Measurements from ENCODE around the gene CIBAR2.
A peak's percentile ranks its signal among the peaks of the same experiment; 100 is the strongest.
"Not testable (repeated sequence)": the region's sequence is repeated elsewhere in the genome, so short reads cannot be mapped to it uniquely, and the experiment has no call there.

The CIBAR2 gene

DNA sequence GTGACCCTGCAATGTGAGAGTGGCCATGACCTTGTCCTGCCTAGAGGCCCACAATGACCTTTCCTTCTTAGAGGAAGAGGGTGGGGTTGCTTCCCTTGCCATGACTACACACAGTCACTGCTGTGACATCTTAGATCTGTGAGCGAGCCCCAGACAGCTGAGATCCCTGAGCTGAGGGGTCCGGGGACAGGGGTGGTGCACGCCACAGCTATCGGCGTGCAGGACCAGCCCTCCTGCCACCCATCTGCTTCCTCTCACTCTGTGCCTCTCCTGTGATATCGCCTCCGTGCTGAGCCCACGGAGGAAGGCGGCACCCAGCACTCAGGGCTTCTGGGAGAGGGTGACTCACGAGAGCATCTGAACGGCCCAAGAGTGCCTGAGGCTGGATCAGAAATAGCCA, 49.4 kb downstream of the CIBAR2 start:
- no peak for DNase-seq (ENCODE audit: low read depth, low spot score)

DNA sequence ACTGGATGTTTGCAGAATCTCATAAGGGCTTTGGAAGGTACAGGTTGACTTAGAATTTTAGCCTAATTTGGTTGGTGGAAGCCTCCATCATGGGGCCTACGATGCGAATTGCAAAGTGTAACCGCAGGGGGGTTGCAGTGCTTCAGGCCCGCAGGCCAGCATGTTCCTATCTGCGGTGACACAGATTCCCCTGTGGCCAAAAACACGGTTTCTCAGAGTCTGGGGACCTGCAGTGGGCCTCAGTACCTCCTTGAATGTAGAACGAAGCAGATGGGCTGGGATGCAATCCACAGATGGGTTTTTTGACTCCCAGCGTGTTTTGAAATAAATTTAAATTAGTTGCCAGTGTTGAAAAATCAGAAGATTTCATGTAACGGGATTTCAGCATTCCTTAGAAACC, 49.9 kb downstream of the CIBAR2 start:
- DNase-seq (ENCODE audit: low read depth, low spot score) = no peak

DNA sequence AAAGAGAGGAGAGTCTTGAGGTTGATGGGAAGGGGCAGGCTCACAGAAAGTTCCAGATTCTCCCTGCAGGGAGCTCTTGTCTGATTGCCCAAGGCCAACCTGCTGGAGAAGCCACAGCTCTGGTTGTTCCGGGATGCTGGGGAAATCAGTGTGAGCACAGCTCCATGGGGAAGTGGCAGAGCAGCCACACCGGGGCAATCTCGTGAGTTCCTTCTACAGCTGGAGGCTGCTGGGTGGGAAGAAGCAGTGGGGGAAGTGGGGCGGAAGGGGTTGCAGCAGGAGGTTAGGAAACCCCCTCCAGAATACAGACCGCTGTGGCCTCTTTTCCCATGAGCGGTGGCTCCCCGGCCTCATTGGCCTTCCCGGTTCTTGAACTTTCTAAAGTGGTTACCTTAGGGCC, 50.7 kb downstream of the CIBAR2 start:
- DNase-seq (ENCODE audit: low read depth, low spot score) = no peak

DNA sequence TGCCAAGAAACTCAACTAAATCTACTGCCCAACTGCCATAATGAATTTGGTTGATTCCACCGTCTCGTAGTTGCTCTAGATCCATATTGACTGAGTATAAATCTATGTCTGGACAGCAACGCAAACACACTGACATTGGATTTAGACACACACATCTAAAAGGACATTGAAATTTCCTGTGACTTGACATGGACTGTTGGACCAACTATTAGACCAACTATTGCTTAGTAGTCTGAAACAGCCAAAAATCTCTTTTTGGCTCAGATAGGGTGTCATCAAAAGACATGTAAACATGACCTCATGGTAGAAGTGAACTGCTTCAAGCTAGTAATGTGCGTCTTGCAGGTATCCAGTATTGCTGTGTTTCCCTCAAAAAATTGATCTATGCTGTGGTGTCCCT, 53.4 kb downstream of the CIBAR2 start:
- DNase-seq (ENCODE audit: low read depth, low spot score) = no peak

DNA sequence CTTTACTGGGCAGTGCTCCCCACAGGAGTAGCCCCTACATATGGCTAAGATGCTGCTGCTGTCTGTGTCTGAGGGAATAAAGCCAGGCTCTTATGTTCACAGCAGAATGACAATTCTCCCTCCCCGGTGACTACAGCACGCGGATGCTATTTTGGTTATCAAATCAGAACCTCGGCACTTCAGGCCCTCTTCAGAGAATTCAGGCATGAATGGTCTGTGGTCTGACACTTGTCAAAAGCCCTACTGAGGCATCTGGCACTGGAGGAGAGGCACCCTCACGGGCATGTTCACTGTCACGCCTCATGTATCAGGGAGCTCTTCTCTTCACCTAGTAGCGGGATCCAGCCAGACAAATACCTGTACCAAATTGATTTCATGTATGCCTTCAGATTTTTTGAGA, 54.3 kb downstream of the CIBAR2 start:
- DNase-seq (ENCODE audit: low read depth, low spot score) = no peak

DNA sequence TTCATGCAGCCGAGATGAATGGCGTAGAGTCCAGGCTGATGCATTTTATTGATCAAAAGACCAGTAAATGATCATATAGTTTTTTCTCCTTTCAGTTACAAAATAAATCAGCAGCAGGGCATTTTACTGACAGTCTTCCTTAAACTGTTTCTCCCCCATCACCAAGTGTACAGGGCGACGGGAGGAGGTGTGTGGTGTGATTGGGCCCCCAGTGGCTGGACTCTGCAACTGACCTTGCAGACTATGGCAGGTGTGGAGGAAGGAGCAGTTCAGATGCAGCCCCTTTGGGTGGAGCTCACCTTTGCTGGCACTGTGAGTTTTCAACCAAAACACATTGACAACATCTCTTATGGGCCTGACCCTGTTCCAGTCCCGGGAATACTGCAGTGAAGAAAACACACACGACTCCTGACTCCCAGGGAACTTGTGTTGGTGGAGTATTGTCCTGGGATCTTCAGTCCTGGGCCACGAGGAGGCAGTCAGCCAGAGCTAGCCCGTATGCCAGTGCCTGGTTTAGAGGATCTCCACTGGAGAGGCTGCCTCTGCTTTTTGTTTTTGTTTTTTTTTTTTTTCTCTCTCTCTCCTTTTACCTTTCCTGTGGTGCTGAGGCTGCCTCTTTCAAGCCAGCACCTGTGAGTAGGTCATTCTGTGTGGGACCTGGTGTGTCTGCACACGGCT, 54.9 kb downstream of the CIBAR2 start:
- peak; percentile 23 for DNase-seq (ENCODE audit: low read depth, low spot score)

DNA sequence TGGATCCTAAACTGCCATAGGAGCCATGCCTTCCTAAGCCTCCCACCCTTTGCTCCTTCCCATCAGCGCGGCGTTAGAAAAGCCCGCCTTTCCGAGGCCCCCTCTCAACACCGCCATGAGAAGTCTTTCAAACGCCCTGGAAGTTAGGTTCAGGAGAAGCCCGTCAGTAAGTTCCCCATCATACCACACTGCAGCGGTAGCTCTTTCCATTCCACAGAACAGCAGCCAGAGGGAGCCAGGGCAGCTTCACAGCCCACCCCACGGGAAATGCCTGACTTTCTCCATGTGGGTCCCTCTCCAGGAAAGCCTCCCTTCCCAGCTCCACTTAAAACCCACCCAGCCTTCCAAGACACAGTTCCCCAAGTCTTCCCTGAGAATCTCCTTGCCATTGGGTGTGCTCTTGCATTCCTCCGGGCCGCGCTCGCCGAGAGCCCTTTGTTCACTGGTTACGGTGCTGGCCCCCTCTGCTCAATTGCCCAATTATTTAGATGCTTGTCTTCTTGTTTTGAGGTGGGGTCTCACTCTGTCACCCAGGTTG, 56.0 kb downstream of the CIBAR2 start:
- peak; percentile 39 for DNase-seq (ENCODE audit: low read depth, low spot score)

DNA sequence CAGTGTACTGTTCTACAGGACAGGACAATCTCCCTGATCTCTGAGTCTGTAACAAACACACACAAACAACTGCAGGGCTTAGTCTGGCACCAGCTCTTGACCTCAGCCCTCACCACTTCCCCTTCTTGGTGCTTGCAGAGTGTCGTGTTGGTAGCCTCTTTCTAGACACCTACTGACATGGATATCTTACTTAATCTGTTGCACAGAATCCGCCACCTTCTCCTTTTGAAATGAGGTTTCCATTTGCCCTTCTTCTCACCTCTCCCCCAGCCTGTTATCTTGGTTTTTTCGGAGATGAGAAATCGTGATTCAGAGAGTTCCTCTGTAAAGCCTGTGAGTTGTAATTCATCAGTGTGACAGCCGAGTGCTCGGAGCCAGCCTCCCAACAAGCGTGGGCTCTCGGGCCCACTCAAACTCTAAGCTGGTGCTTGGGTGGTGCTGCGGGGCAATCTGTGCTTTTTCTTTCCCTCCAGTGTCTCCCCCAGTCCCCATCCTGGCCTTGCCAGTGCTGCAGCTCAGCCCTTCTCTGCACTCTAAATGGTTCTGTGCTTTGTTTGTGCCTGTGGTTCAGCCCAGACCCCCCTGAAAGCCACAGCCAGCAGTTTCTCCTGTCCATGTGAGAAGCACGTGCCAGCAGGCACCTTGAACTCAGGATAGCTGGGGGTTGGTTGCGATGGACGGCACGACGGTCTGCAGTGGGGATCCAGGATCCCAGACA, 56.6 kb downstream of the CIBAR2 start:
- peak; percentile 54 for DNase-seq (ENCODE audit: low read depth, low spot score)

DNA sequence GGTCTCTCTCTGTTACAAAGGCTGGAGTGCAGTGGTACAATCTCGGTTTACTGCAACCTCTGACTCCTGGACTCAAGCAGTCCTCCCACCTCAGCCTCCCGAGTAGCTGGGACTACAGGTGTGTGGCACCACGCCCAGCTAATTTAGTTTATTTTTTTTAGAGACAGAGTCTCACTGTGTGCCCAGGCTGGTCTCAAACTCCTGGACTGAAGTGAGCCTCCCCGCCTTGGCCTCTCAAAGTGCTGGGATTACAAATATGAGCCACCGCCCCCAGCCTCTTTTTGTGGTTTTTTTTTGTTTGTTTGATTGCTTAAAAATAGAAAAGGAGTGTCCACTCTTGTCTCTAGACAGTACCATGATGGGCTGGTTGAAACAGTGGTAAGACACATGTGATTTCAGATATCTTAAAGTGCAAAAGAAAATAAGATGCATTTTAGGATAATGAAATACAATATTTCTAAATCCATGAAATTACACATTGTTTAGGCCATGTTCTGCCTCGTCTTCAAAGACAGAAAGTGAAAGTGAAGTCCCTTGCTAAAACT, 57.3 kb downstream of the CIBAR2 start:
- no peak for DNase-seq (ENCODE audit: low read depth, low spot score)

DNA sequence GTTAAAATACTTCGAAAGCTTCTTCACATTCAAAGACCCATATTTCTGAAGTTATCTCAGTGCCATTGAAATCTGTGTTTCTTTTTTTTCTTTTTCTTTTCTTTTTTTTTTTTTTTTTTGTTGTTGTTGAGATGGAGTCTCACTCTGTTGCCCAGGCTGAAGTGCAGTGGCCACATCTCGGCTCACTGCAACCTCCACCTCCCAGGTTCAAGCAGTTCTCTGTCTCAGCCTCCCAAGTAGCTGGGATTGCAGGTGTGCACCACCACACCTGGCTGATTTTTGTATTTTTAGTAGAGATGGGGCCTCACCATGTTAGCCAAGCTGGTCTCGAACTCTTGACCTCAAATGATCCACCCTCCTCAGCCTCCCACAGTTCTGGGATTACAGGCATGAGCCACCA, 58.0 kb downstream of the CIBAR2 start:
- not testable (repeated sequence) for DNase-seq (ENCODE audit: low read depth, low spot score)

DNA sequence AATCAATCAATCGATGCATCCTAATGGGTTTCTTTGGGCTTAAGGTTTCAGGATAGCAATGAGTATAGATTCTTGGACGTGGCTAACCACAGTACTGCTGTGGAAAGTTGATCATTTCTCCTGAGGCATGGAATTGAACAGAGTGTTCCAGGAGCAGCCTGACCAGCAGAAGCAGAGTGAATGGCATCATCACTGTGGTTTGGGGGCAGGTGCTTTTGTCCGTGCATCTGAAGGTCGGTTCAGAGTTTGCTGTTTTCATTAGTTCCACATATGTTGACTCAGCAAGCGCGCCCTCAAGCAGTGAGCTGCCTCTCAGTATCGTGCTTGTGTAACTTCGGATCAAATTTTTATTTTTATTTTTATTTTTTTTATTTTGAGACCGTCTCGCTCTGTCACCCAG, 59.7 kb downstream of the CIBAR2 start:
- peak; percentile 48 for DNase-seq (ENCODE audit: low read depth, low spot score)

DNA sequence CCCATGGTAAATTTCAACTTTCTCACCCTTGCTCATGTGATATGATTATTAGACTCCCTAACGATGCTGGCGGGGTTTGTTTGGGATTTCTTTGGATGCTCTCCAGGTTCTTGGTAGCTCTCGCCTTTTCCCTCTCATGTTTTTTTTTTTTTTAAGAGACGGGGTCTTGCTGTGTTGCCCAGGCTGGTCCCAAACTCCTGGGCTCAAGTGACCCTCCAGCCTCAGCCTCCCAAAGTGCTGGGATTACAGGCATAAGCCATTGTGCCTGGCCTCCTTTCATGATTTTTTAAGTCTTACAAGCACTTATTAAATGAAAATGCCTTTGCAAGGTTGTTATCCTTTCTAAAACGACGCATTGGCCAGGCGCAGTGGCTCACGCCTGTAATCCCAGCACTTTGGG, 60.6 kb downstream of the CIBAR2 start:
- no peak for DNase-seq (ENCODE audit: low read depth, low spot score)

DNA sequence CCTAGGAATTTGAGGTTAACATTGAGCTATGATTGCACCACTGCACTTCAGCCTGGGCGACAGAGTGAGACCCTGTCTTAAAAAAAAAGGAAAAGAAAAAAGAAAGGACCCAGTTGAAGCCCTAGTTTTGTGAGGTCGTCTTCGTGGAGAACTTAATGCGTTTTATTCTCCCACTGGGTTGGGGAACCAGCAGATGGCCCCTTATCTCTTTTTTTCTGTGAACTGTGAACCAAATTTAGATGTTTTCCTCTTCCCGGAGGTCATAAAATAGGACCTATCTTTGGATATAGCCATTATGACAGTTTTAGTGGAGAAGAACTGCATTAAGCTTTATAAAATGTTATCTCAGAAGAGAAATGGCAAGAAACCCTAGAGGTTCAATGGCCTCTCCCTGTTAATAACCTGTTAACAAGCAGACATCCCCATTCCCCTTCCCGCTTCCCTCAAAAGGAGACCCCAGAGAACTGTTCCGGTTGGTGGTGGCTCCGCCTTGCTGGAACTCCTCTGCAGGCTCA, 61.1 kb downstream of the CIBAR2 start:
- no peak for DNase-seq (ENCODE audit: low read depth, low spot score)

DNA sequence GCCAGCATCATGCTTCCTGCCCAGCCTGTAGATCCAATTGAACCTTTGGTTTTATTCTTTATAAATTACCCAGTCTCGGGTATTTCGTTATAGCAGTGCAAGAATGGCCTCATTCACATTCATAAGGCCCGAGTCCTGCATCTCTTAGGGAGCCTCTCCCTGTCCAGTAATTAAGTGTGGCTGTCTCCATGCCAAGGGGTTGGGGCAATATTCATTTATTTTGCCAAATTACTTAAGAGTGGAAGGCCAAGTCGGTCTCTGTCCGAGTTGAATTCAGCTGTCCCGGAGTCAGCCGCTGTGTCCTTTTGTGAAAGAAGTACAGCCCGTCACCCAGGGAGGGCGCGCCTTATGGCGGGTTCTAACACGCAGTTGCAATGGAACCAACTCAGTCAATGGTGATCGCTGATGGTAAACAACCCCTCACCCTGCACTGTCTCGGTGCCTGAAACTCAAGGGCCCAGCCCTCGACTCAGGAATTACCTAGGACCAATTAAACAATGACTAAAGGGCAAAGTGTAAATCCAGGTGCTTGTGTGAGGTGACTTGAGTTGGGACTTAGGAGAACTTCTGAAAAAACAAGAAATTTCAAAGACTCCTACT, 62.5 kb downstream of the CIBAR2 start:
- DNase-seq (ENCODE audit: low read depth, low spot score) = no peak

DNA sequence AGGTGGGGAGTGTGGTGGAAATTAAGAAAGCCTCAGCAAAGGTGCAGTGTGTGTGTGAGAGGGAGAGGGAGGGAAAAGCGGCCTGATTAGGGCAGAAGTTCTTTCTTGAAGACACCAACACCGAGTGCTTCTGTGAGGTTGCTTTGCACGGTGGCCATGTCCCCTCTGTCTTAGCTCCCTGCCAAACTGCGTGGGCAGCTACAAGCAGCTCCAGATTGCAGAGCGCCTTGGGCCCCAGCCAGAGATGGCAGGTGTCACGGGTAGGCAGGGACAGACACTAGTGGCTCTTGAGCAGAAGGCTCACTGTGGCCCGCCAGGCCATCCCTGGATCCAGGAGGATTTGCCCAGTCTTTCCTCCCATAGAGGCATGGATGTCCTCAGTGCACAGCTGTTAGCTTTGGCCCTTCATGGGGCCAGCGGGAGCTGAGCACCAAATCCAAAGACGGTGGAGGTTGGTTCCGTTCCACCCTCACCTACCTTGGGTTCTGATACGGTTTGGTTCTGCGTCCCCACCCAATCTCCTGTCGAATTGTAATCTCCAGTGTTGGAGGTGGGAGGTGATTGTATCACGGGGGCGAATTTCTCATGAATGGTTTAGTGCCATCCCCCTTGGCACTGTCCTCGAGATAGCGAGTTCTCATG, 63.2 kb downstream of the CIBAR2 start:
- no peak for DNase-seq (ENCODE audit: low read depth, low spot score)
